Measurements from ENCODE around the gene KLHDC3. TPM values are rescaled to one million over a fixed set of nuclear protein-coding genes. Genes with fewer than 3 reads are reported as not detected.

Gene KLHDC3
- total and polyA plus RNA-seq, 9 of the 15 experiments (the other 6 are each of a cell fraction or from before 2014, with no cell fraction given) = 4.5 to 171 (median 107) TPM

GRCh38 chr6:43059168-43060033 lies 45.4 kb downstream of the KLHDC3 start, which contains the start of the genes KLC4 and MRPL2 (continued):
- TF ChIP-seq HMGN3 (IDR thresholded peaks at IDR 0.05; ENCODE audit: borderline replicate concordance, extremely low read depth, insufficient read length, low read depth, low read length) (peak; percentile 57), NCOA4 (IDR thresholded peaks at IDR 0.05; ENCODE audit: partially characterized antibody) (no peak), ZNF143 (CRISPR knock-in tag; IDR thresholded peaks at IDR 0.05) (no peak), HCFC1 (IDR thresholded peaks at IDR 0.05; ENCODE audit: low read depth, low read length) (peak; percentile 89), ZNF23 (CRISPR knock-in tag; IDR thresholded peaks at IDR 0.05) (no peak), COPS2 (conservative IDR thresholded peaks at IDR 0.05) (no peak), POU5F1 (IDR thresholded peaks at IDR 0.05; ENCODE audit: borderline replicate concordance, low read depth, low read length, partially characterized antibody) (no peak), SLC30A9 (CRISPR knock-in tag; IDR thresholded peaks at IDR 0.05) (no peak), ATF2 (CRISPR knock-in tag; IDR thresholded peaks at IDR 0.05) (no peak), ZNF699 (CRISPR knock-in tag; IDR thresholded peaks at IDR 0.05; ENCODE audit: insufficient replicate concordance) (no peak), CBX5 (IDR thresholded peaks at IDR 0.05; ENCODE audit: borderline replicate concordance, low read depth) (no peak), NKRF (IDR thresholded peaks at IDR 0.05; ENCODE audit: borderline replicate concordance) (peak; percentile 96), NCOA6 (IDR thresholded peaks at IDR 0.05) (no peak), ZNF444 (CRISPR knock-in tag; IDR thresholded peaks at IDR 0.05) (no peak), POLR3A (IDR thresholded peaks at IDR 0.05; ENCODE audit: borderline replicate concordance, extremely low read depth, insufficient read depth, insufficient read length) (no peak), GTF2B (IDR thresholded peaks at IDR 0.05; ENCODE audit: extremely low read depth, insufficient read length) (peak; percentile 40), ZNF445 (CRISPR knock-in tag; IDR thresholded peaks at IDR 0.05; ENCODE audit: low read depth) (no peak), PTRF (tag; IDR thresholded peaks at IDR 0.05) (no peak), DIDO1 (tag; IDR thresholded peaks at IDR 0.05; ENCODE audit: low read depth) (peak; percentile 63; the same call in 1 of the 2 replicates), TOE1 (IDR thresholded peaks at IDR 0.05; ENCODE audit: borderline replicate concordance) (peak; percentile 91; the same call in 1 of the 2 replicates), TOE1 (CRISPR knock-in tag; IDR thresholded peaks at IDR 0.05; ENCODE audit: borderline replicate concordance, low read depth) (no peak), GMEB1 (CRISPR knock-in tag; IDR thresholded peaks at IDR 0.05) (peak; percentile 69)
